DOHH2 (cell line): ENCODE measurements around the gene GDF2.

Experiments
- H3F3A ChIP-seq: fragments of 200-600 bp; sonication (generic), shearing (Covaris generic); 2 replicates; pipeline ENCODE4 v1.6.0; 2016; ENCODE audit warnings: antibody characterized with exemption, mild to moderate bottlenecking; ENCODE audit not compliant: control insufficient read depth, insufficient read depth
- H3K27ac ChIP-seq: fragments of 200-600 bp; sonication (generic); 2 replicates; pipeline ENCODE4 v1.5.1; 2014; ENCODE audit warnings: low read depth, mild to moderate bottlenecking, low read length, moderate library complexity
- H3K27me3 ChIP-seq: fragments of 200-600 bp; sonication (generic); 2 replicates; pipeline ENCODE4 v1.6.1; 2014; ENCODE audit warnings: mild to moderate bottlenecking, low read length, mixed read lengths; ENCODE audit not compliant: control insufficient read depth
- H3K36me3 ChIP-seq: fragments of 200-600 bp; sonication (generic); 2 replicates; pipeline ENCODE4 v1.6.1; 2014; ENCODE audit warnings: mild to moderate bottlenecking, low read length, moderate library complexity, mixed read lengths; ENCODE audit not compliant: control insufficient read depth
- H3K4me1 ChIP-seq: fragments of 200-600 bp; sonication (generic); 2 replicates; pipeline ENCODE4 v1.6.1; 2014; ENCODE audit warnings: mild to moderate bottlenecking, low read length, mixed read lengths; ENCODE audit not compliant: control insufficient read depth
- H3K4me2 ChIP-seq: fragments of 200-600 bp; sonication (generic); 2 replicates; pipeline ENCODE4 v1.6.0; 2014; ENCODE audit warnings: mild to moderate bottlenecking, low read length, moderate library complexity
- H3K4me3 ChIP-seq: fragments of 200-600 bp; sonication (generic); 2 replicates; pipeline ENCODE4 v1.5.1; 2014; ENCODE audit warnings: mild to moderate bottlenecking, low read length, mixed read lengths
- H3K79me2 ChIP-seq: fragments of 200-600 bp; sonication (generic); 2 replicates; pipeline ENCODE4 v1.6.1; 2014; ENCODE audit warnings: mild to moderate bottlenecking, low read length, mixed read lengths; ENCODE audit not compliant: control insufficient read depth
- H3K9me2 ChIP-seq: fragments of 200-600 bp; sonication (generic); replicated peaks from 2 replicates; pipeline ENCODE4 v1.6.1; 2014; ENCODE audit warnings: mild to moderate bottlenecking, low read length, mixed read lengths; ENCODE audit not compliant: control insufficient read depth
- H3K9me3 ChIP-seq: fragments of 200-600 bp; sonication (generic); 2 replicates; pipeline ENCODE4 v1.6.1; 2014; ENCODE audit warnings: antibody characterized with exemption, low read length, mixed read lengths; ENCODE audit not compliant: control insufficient read depth, insufficient read depth
- H4K20me1 ChIP-seq: fragments of 200-600 bp; sonication (generic); 2 replicates; pipeline ENCODE4 v1.6.0; 2014; ENCODE audit warnings: low read depth, mild to moderate bottlenecking, antibody characterized with exemption, low read length, moderate library complexity; ENCODE audit not compliant: control insufficient read depth, insufficient read depth
- CTCF ChIP-seq: fragments of 200-600 bp; sonication (generic); IDR thresholded peaks from one replicate; pipeline ENCODE4 v1.5.1; 2014; ENCODE audit warnings: antibody characterized with exemption, mild to moderate bottlenecking, low read depth, low read length; ENCODE audit not compliant: poor library complexity, severe bottlenecking
- EZH2phosphoT487 ChIP-seq: fragments of 200-600 bp; sonication (generic); IDR thresholded peaks from 2 replicates; pipeline ENCODE4 v1.6.1; 2017; ENCODE audit warnings: borderline replicate concordance, mild to moderate bottlenecking, antibody characterized with exemption, low read length, moderate library complexity, mixed read lengths

The GDF2 gene

GRCh38 chr10:47330366-47330765, 8.1 kb downstream of the GDF2 start:
- Histone ChIP-seq H3K4me1 (no peaks in the 10 kb centered on the region), H3K4me3 (no peak overlapping the region), H3K27me3 (no peaks in the 10 kb centered on the region), H3K36me3 (no peaks in the 10 kb centered on the region), H3K9me3 (peaks cover 3% of the 10 kb centered on the region; the same call in 1 of the 2 replicates), H3K4me2 (no peak overlapping the region), H4K20me1 (no peaks in the 10 kb centered on the region), H3F3A (no peaks in the 10 kb centered on the region), H3K79me2 (no peaks in the 10 kb centered on the region), H3K9me2 (no peaks in the 10 kb centered on the region), H3K27ac (no peak overlapping the region)
- TF ChIP-seq EZH2phosphoT487 (no peak), CTCF (no peak)

- H3F3A ChIP-seq = no peaks in the 10 kb centered on the region
- H3K4me2 ChIP-seq = no peak overlapping the region
- no peaks in the 10 kb centered on the region for H4K20me1 ChIP-seq
- H3K79me2 ChIP-seq = no peaks in the 10 kb centered on the region
- H3K4me3 ChIP-seq = no peak overlapping the region
- no peaks in the 10 kb centered on the region for H3K27me3 ChIP-seq
- TF ChIP-seq CTCF = no peak
- TF ChIP-seq EZH2phosphoT487 = no peak
- no peaks in the 10 kb centered on the region for H3K9me2 ChIP-seq
- H3K9me3 ChIP-seq = peaks cover 3% of the 10 kb centered on the region; the same call in 1 of the 2 replicates
- H3K4me1 ChIP-seq = no peaks in the 10 kb centered on the region
- H3K36me3 ChIP-seq = no peaks in the 10 kb centered on the region
- H3K27ac ChIP-seq = no peak overlapping the region
Observed at GRCh38 chr10:47330804-47331203, 8.6 kb downstream of the GDF2 start.

GRCh38 chr10:47331491-47331890, 9.2 kb downstream of the GDF2 start:
- Histone ChIP-seq H3F3A (no peaks in the 10 kb centered on the region), H3K9me2 (no peaks in the 10 kb centered on the region), H3K4me1 (no peaks in the 10 kb centered on the region), H3K4me3 (no peak overlapping the region), H3K79me2 (no peaks in the 10 kb centered on the region), H4K20me1 (no peaks in the 10 kb centered on the region), H3K9me3 (peaks cover 3% of the 10 kb centered on the region; the same call in 1 of the 2 replicates), H3K36me3 (no peaks in the 10 kb centered on the region), H3K4me2 (no peak overlapping the region), H3K27me3 (no peaks in the 10 kb centered on the region), H3K27ac (no peak overlapping the region)
- no peak for TF ChIP-seq CTCF
- TF ChIP-seq EZH2phosphoT487 = no peak

GRCh38 chr10:47331954-47332353, 9.7 kb downstream of the GDF2 start:
- no peak overlapping the region for H3K27ac ChIP-seq
- H3K4me1 ChIP-seq = no peaks in the 10 kb centered on the region
- no peaks in the 10 kb centered on the region for H4K20me1 ChIP-seq
- peaks cover 3% of the 10 kb centered on the region; the same call in 1 of the 2 replicates for H3K9me3 ChIP-seq
- TF ChIP-seq CTCF = no peak
- no peak for TF ChIP-seq EZH2phosphoT487
- no peaks in the 10 kb centered on the region for H3F3A ChIP-seq
- no peaks in the 10 kb centered on the region for H3K9me2 ChIP-seq
- no peak overlapping the region for H3K4me3 ChIP-seq
- H3K4me2 ChIP-seq = no peak overlapping the region
- no peaks in the 10 kb centered on the region for H3K36me3 ChIP-seq
- no peaks in the 10 kb centered on the region for H3K79me2 ChIP-seq
- no peaks in the 10 kb centered on the region for H3K27me3 ChIP-seq
